Muscle of back (tissue), 11 donors: Measurements from ENCODE around the gene CRADD. TPM values are rescaled to one million over a fixed set of nuclear protein-coding genes. Genes with fewer than 3 reads are reported as not detected.
"Not testable (repeated sequence)": the region's sequence is repeated elsewhere in the genome, so short reads cannot be mapped to it uniquely, and the experiment has no call there.

Experiments used
- DNase-seq, 3 donors: peaks; one replicate each; pipeline versions ENCODE4 v3.0.0 to v3.0.0-alpha.2; 2013
- polyA plus RNA-seq, 10 donors: library from polyadenylated mRNA; unstranded; fragments of 120-200 nt; gene quantifications; one replicate each; pipeline ENCODE4 v1.2.1, GENCODE V29; 2013; ENCODE audit not compliant: insufficient read length in 10 of 10

CRADD gene
- polyA plus RNA-seq, 10 donors: 10.0 to 14.3 (median 12.4) TPM

DNA sequence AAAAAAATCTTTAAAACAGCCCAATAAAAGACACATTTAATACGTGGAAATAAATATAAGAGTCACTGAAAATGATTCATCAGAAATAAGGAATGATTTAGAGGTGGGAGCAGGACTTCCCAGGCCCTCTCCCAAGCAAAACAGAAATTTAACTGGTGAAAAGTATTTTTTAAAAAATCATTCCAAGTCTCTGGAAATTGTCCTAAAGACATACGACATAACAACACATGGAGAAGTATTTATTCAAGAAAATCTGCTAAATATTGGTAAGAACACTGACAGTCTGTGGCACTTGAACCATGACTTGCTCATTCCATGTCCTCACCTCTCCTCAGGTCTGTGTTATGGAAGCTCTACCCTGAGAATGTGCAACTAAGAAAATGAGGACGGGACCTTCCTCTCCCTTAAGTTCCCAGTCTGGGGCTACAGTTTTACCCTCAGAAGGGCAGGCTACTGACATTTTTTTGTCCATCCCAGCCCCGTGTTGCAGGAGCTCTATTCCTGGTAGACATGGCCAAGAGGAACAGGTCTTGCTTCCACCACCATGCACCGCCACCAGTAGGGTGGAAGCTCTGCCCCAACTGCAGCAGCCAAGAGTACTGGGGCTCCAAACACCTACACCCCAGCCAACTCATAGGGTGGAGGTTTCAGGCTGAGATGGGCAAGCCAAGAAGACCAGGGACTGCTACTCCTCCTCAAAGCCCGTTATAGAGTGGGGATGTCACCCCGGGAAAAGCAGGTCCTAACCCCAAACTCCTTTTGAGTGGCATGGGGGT lies 193.0 kb downstream of the CRADD start:
- DNase-seq: no peak

DNA sequence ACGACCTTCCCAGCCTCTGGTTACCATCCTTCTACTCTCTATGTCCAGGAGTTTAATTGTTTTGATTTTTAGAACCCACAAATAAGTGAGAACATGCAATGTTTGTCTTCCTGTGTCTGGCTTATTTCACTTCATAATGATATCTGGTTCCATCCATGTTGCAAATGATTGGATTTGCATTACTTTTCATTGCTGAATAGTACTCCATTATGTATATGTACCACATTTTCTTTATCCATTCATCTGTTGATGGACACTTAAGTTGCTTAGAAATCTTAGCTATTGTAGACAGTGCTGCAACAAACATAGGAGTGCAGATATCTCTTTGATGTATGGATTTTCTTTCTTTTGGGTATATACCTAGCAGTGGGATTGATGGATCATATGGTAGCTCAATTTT lies 194.4 kb downstream of the CRADD start:
- DNase-seq: not testable (repeated sequence)

DNA sequence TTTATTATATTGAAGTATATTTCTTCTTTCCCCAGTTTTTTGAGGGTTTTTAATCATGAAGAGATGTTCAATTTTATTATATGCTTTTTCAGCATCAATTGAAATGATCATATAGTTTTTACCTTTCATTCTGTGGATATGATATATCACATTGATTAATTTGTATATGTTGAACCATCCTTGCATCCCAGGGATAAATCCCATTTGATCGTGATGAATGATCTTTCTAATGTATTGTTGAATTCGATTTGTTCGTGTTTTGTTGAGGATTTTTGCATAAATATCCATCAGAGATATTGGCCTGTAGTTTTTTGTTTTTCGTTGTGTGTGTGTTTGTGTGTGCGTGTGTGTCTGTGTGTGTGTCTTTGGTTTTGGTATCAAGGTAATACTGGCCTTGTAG lies 196.4 kb downstream of the CRADD start:
- DNase-seq: no peak

DNA sequence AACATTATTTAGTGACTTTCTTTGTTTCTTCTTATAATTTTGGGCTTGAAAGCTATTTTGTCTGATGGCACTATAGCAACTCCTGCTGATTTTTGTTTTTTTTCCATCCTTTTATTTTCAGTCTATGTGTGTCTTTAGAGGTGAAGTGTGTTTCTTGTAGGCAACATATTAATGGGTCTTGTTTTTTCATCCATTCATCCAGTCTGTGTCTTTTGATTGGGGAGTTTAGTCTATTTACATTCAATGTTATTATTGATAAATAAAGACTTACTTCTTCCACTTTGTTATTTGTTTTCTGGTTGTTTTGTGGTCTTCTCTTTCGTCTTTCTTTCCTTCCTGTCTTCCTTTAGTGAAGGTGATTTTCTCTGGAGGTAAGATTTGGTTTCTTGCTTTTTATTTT lies 198.0 kb downstream of the CRADD start:
- DNase-seq: no peak

DNA sequence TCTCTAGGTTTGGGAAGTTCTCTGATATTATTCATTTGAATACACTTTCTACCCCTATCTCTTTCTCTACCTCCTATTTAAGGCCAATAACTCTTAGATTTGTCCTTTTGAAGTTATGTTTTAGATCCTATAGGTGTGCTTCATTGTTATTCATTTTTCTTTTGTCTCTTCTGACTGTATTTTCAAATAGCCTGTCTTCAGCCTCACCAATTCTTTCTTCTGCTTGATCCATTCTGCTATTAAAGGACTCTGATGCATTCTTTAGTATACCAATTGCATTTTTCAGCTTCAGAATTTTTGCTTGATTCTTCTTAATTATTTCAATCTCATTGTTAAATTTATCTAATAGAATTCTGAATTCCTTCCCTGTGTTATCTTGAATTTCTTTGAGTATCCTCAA lies 199.2 kb downstream of the CRADD start:
- DNase-seq: no peak

DNA sequence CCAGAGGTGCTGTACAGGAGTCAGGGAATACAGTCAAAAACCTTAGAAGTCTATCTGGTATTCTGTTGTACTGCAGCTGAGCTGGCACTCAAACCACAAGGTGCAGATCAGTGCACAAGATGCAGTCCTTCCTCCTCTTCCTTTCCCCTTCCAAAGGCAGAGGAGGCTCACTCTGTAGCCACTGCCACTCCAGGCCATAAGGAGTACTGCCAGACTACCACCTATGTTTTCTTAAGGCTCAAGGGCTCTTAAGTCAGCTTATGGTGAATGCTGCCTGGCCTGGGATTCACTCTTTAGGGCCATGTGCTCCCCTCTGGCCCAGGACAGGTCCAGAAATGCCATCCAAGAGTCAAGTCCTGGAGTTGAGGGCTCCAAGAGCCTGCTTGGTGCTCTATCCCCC lies 200.3 kb downstream of the CRADD start:
- no peak for DNase-seq

DNA sequence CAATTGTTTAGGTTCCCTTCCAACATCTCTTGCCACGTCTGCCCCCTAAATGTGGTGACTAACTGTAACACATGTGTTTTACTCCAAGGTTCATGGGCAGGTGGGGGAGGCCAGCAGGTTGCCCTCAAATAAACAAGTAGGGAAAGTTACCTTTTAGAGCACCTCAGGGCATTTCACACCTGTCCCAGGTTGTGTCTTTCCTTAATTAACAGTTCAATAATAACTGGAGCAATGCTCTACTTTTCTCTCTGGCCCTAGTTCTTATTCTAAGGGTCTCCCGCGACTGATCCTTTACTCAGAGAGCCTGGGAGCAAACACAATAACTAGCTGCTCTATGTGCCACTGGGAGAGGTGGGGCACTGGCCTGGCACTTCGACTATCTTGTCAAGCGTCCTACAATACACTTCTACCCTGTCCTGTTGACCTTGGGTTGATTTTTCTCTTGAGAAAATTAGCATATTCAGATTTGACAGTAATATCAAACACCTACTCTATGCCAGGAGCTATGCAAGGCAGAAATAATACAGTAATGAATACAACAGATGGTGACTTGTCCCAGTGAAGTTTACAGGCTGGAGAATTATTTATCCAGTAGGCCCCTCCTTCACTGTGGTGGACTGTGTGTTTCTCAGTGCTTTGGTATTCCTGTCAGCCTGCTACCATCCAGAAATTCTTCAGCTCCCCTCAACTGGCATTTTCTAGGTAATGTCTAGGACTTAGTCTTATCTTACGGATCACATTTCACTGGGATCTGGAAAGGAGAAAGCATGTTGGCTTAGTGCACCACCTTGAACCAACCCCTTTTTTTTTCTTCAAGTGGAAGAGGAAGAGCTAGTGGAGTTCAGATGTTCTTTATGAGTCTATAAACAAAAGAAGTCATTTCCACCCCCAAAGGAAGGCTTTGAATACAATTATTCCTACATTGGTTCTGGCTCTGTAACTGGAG lies 202.6 kb downstream of the CRADD start:
- DNase-seq: peak in 2 of 3 donors; percentile 42 to 60

DNA sequence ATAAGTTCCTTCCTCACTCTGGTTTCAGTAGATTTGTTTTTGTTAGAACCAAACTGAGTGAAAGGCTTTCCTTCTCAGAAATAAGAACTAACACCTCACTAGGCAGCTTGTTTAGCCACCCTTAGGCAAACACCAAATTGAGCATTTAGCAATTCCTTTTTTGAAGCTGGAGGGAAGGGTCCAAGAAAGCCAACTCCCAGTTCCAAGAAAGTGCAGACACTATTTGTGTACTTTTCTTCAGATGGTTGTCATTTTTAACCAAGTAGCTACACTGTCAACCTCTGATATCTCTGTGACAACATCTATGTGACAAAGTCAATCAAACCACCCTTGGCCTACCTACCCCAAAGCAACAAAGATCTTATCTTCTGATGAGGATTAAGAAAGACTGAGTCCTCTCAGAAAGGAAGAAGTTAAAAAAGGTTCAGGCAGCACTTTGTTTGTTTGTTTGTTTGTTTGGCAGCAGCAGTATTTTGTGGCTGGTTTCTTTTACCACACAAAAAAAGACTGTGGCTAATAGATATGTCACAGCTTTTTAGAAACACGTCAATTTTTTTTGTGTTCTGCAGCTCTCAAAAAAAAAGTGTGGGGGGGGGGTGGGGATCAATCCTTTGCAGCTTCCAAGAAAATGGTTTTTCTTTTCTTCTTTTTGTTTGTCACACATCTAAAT lies 203.8 kb downstream of the CRADD start:
- DNase-seq: no peak

DNA sequence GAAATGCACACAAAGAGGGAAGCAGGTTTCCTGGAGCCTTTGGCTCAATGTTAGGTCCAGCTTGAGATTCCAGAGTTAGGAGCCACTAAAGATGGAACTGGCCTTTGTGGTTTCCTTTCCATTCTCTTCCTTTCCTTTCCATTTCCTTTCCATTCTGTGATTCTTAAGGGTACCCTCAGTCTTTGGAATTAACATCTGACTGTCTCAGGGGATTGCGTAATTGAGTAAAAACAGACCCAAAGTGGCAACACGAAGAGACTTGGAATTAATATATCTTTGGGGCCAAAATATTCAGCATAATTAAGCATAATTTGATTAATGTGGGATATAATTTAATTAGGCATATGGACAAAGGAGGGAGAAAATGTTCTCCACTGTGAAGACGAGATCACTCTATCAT lies 205.6 kb downstream of the CRADD start:
- no peak for DNase-seq

DNA sequence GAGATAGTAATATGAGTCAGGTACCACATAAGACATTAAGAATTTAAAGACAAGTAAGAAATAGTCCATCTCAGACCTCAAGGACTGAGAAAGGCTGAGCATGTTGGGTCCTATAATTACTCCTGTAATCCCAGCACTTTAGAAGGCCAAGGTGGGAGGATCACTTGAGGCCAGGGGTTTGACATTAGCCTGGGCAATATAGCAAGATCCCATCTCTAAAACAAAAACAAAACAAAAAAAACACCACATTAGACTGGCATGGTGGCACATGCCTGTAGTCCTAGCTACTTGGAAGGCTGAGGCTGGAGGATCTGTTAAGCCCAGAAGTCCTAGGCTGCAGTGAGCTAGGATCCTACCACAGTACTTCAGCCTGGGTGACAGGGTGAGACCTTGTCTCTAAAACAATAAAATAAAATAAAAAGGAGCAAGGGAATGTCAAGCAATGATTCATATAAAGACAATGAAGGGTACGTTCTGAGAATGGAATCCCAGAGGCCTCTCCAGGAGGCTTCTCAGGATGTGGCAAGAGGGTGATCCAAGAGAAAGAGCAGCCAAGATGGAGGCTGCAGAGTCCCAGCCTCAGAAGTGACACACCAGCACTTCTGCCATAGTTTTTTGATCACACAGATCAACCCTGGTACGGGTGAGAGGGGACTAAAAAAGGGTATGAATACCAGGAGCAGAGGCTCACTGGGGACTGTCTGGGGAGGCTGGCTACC lies 206.4 kb downstream of the CRADD start:
- peak in 1 of 3 donors; percentile 74 for DNase-seq

DNA sequence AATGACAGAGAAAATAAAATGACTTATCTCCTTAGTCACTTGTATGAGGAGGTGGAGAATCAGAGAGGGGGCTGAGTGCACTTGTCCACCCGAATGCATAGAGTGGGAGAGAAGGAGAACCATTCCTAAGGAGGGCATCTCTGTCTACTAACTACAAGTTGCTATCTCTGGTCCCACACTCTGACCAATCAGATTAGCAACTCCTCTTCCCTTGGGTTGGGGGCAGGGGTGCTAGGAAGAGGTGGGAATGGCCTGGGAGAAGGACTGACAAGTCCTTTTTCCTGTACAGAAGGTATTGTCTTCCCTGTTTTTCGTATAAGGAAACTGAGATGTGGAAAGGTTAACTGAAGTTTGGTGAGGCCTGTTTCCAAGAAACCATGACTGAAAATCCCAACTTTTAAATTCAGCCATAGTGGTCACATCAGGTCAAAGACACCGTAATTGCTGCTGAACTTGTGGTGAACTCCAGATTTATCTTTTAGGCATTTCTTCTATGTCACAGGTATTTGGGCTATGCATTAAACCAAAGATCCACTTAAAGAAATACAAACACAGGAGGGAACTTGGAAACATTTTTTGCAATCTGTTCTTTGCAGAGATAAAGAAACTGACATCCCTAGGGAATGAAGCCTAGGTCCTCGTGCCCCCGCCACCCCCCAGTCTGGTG lies 207.8 kb downstream of the CRADD start:
- DNase-seq: peak in 1 of 3 donors; percentile 44

DNA sequence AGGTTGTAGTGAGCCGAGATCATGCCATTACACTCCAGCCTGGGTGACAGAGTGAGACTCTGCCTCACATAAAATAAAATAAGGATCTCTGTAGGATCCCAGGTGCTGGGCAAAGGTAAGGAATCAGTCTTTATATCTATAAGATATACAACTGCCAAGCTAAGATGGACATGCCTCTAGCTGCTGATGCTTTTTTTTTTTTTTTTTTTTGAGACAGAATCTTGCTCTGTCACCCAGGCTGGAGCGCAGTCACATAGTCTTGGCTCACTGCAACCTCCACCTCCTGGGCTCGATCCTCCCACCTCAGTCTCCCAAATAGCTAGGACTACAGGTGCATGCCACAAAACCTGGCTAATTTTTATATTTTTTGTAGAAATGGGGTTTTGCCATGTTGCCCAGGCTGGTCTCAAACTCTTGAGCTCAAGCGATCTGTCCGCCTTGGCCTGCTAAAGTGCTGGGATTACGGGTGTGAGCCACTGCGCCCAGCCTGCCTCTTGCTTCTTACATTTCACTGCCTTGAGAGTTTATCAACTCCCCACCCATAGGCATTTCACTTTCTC lies 208.9 kb downstream of the CRADD start:
- not testable (repeated sequence) for DNase-seq

DNA sequence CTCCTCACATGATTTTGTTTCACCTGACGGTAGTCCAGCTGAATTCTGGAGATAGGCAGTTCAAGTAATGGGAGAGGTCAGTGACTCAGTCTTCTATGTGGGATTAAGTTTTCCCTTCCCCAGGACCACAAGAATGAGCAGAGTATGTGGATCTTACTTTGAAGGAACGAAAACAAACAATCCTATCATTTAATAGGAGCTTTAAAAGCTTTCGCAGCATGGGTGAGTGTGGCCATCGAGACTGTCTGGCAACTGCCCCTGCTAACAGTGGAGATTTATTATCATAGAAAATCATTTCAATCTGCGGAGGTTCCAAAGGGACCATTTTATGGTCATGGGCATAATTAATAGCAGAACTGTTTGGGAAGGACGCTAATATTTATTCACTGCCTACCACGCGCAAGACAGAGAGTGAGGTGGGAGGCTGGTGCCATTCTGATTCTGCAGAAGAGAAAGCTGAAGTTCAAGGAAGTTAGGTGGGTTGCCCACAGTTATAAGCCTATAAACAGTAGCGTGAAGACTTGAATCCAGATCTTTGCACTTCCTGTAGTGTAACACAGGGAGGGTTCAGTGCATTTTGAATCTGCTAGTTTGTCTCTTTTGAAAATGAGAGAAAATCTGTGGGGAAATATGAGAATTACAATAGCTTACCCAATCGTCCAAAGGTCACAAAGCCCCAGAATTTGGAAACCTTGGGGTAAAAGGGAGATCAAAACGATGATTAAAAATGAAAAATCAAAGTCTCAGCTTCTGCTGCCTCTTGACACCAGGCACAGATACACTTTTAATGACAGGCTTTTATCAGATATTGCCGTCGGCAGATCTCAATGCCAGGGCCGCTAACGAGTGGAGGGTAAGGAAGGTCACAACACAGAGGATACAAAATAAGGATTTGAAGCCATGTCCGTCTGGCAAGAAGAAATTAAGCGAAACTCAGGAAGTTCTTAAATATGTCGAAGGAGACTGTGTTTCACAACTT lies 209.6 kb downstream of the CRADD start:
- peak in 1 of 3 donors; percentile 77 for DNase-seq

DNA sequence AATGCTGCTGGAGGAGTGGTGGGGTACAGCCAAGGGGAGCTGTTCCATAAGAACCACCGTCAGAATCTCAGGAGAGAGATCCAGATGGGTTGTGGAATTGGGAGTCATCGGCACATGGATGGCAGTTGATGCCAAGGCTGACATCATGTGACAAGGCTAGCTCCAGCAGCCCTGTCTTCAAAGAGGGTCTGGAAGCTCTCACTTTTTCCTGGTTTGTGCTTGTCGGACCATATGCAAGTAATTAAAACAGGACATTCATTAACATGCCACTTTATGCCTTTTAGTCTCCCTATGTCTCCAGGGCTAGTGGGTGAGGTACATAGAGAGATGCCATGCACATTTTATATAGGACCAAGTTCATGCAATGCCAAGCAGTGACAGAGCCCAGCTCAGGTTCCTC lies 211.8 kb downstream of the CRADD start:
- DNase-seq: no peak

DNA sequence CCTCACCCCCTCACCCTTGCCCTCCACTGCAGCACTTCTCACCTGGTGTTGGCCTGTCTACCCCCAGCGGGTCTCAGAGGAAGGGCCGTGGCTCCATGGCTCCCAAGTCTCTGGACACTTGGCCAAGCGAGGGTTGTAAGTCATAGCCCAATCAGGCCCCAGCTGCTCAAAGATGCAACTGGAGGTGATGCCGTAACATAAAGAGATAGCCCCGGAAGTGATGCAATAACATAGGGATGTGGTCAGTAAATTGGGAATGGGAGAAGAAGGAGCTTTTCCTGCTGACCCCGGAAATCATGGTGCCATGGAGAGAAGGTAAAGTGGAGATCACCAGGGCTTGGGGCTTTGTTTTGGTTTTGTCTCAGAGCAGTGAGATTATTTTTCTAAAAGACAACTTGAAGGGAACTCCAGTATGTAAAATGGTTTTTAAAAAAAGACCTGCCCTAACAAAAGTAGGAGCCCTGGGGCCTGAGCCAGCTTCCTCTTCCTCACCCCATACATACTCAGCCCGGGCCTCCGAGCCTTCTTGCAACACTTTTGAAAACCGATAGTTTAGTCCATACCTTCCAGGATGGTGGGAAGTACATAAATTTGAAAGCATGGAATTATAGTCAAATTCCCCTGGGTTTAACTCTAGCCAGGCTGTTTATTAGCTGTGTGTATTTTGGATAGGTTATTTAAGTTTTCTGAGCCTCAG lies 212.5 kb downstream of the CRADD start:
- peak in 1 of 3 donors; percentile 69 for DNase-seq

DNA sequence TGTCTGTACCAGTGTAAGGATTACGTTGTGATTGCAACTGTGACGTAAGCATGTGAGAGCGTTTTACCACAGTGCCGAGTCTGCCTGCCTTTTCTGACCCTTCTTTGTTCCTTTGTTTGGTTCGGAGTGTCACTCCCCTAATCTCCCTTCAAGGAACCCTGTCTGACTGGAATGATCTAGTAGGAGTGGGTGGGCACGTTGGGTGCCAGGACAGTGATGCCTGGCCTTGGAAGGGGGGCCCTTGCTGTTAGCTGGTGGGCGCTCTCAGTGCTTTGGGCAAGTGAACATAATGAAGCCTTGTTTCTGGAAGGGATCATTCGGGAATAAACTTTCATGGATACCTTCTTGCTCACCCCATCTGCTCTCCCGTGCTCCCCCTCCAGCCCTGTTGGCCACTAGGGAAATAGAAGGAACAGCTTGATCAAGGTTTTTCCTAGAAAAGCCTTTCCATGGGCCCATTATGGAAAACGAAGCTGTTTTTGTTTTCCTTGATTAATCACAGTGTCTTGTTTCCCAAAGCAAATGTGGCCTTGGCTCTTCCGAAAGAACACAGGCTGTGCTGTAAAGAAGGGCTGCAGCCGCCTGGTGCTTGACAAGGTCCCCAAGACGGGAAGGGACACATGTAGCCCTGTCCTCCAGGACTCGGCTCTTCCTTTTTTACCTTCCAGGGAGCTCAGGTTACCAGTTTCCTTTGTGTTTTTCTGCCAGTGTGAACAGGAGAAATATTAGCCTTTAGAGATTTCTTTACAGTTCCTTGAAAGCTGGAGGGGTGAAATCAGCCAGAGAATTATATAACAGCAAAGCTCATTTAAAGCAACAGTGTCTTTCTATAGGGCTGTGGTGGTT lies 215.5 kb downstream of the CRADD start:
- DNase-seq: peak; percentile 51 to 88 (median 53)

DNA sequence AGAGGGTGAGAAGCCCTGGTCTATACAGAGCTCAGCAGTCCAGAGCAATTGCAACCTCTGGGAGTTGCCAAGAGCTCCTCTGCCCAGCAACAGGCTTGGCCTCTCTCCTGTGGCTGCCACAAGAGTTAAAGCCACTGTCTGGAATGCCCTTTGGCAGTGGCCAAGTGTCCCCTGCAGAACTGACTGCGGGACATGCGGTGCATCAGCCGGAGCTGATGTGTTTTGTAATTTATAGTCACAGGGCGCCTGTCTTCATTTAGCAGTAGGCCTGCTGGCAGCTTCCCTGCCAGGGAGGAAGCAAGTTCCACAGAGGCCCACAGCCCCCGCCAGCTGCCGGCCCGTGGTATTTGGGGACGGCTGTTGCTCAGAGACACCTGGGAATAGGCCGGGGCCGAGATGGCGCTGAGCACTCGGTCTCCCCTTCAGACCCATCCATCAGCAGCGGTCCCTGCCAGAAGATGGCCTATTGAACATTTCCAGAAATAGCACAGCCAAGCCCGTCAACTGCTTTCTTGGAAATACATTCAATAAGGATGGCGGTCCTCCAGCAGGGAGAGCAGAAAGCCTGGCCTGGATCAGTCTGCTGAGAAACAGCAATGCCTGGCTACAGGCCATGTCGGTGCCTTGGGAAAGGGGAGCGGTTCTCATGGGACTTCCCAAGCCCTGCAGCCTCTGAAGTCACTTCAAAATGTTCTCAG lies 217.4 kb downstream of the CRADD start:
- peak; percentile 93 to 98 (median 96) for DNase-seq
